Renal pelvis (tissue), 4 donors: Measurements from ENCODE around the gene ZGRF1. TPM values are rescaled to one million over a fixed set of nuclear protein-coding genes. Genes with fewer than 3 reads are reported as not detected.
"Not testable (repeated sequence)": the region's sequence is repeated elsewhere in the genome, so short reads cannot be mapped to it uniquely, and the experiment has no call there.

Experiments used
- DNase-seq: peaks from one replicate; pipeline ENCODE4 v3.0.0-alpha.2; 2013
- polyA plus RNA-seq, 3 donors: library from polyadenylated mRNA; unstranded; fragments of 120-200 nt; gene quantifications; one replicate each; pipeline ENCODE4 v1.2.1, GENCODE V29; 2013; ENCODE audit not compliant: insufficient read length in 3 of 3

ZGRF1 gene
- polyA plus RNA-seq, 3 donors: 11.4 to 16.2 (median 16.0) TPM

DNA sequence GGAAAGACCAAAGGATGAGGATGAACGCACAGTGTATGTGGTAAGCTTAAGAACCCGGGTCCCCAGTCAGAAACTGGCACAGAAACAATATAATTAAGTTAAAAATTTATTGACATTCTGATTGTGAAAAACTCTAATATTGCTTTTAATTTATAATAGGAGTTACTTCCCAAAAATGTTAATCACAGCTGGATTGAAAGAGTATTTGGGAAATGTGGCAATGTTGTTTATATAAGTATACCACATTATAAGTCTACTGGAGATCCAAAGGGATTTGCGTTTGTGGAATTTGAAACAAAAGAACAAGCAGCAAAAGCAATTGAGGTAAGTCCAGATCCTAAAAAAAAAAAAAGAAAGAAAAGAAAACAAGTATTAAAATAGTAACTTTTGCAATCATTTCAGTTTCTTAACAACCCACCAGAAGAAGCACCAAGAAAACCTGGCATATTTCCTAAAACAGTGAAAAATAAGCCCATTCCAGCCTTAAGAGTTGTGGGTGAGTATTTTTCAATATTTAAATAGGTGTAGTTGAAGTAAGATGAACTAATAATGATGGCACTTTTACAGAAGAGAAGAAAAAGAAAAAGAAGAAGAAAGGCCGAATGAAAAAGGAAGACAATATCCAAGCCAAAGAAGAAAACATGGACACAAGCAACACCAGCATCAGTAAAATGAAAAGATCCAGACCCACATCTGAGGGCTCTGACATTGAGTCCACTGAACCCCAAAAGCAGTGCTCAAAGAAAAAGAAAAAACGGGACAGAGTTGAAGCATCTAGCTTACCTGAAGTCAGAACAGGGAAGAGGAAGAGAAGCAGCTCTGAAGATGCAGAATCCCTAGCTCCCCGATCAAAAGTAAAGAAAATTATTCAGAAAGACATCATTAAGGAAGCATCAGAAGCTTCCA is 10.2 kb upstream of the ZGRF1 start:
- no peak for DNase-seq

DNA sequence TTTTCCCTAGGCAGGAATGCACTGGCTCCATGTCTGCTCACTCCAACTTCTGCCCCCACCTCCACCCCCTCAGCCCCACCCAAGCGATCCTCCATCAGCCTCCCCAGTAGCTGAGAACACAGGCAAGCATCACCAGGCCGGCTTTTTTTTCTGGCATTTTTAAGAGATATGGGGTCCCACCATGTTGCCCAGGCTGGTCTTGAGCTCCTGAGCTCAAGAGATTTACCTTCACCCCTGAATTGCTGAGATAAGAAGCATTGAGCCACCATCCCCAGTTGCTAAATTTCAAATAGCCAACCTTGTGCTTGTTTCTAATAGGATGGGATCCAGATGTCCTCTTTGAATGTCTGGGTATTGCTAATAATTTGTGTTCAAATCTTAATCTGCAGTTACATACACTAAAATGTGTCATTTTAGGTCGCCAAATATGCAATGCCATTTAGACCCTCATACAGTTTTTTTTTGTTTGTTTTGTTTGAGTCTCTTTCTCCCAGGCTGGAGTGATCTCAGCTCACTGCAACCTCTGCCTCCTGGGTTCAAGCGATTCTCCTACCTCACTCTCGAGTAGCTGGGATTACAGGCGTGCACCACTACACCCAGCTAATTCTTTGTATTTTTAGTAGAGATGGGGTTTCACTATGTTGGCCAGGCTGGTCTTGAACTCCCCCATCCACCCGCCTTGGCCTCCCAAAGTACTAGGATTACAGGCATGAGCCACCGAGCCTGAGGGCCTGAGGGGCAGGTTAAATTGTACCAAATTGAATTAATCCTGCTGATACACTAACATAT is 9.0 kb upstream of the ZGRF1 start:
- no peak for DNase-seq

DNA sequence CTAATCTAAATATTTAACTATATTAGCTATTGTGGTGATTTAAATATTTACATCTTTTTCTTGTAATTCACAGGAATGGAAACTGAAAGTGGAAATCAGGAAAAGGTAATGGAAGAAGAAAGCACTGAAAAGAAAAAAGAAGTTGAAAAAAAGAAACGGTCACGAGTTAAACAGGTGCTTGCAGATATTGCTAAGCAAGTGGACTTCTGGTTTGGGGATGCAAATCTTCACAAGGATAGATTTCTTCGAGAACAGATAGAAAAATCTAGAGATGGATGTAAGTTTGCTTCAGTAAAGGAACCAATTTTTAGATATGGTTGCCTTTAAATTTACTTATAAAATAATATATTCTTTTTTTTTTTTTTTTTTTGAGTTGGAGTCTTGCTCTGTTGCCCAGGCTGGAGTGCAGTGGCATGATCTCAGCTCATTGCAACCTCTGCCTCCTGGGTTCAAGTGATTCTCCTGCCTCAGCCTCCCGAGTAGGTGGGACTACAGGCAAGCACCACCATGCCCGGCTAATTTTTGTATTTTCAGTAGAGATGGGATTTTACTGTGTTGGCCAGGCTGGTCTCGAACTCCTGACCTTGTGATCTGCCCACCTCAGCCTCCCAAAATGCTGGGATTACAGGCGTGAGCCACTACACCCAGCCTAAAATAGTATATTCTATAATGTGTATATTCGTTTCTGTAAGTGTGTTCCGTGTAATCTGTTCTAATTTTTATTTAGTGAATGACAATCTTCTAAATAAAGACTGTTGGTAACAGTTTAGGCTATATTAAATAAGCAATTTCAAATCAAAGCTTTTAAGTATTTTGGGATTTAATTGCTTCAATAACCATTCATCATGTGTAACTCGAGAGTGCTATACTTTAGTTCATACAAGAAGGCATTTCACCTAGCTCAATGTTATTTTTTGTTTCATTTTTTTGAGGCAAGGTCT is 8.2 kb upstream of the ZGRF1 start:
- not testable (repeated sequence) for DNase-seq

DNA sequence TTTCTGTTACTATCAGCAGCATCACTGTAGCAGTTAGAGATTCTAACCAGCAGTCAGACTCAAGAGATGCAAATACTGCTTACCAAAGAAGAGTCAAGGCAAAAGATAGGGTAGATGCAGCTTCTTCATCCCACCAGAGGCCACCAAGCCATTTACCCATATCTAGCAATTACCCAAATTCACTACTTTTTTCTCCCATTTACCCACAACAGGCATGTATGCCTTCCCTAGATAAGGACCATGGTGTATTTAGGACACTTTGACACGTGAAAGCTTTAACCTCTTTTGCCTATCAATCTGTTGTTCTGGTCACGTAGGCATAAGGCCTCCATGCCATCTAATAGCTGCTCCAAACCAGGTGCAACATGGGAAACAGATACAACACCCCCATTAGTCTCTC is 5.8 kb upstream of the ZGRF1 start:
- no peak for DNase-seq

DNA sequence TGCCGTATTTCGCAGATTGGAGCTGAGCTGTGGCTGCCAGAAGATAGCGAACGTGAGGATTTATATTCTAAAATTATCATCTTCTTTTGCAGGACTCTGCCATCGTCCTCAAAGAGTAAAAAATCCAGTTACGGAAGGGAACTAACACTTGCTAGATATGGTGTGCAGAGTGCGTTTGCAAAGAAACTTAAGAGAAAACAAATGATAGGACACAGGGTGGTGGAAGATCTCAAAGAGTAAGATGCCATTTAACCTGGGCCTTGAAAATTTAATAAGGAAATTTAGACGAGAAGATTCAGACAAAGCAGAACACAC is 800 bp upstream of the ZGRF1 start:
- no peak for DNase-seq

DNA sequence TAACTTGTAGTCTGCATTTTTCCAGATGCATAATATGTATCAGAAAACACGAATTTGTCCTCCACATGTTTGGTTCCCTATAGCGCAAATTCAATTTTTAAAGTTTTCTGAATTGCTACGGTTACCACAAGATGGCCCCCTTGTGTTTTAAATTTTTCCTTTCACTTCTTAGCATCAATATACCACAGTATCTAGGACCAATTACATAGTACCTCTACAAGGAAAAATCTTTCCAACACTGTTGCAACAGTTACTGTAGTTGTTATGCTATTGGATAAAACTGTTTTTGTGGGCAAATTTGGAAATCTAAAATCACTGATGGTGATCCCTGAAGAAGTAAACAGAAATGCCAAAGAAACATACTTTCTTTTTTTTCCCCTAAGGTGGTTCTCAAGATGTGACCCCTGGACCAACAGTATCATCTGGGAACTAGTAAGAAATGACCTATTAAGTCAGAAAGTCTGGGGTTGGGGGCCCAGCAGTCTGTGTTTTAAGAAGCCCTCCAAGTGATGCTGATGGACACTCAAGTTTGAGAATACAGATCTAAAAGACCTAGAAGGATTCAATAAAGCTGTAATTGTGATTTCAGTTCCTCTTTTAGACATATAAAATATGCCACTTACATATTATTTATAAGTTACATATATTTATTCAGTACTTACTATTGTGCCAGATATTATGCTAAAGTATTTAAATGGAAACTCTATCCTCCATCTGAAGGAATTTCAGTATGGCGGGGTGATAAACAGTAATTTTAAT is 3.1 kb downstream of the ZGRF1 start:
- DNase-seq: no peak

DNA sequence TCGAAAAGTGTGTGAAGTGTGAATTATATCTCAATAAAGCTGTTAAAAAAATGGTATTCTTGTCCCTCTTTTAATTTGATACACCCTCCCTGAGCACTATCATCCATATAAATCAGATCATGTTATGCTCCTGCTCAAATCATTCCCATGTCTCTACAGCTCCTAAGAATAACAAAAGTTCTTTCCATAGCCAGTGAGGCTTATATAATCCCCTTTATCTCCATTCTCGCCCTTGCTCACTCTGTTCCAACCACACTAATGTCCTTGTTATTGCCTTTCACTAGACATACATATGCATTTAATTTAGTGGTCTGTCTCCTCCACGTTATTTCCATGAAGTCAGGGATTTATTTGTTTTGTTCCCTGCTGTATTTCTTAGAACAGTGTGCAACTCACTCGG is 10.5 kb downstream of the ZGRF1 start:
- DNase-seq: no peak

DNA sequence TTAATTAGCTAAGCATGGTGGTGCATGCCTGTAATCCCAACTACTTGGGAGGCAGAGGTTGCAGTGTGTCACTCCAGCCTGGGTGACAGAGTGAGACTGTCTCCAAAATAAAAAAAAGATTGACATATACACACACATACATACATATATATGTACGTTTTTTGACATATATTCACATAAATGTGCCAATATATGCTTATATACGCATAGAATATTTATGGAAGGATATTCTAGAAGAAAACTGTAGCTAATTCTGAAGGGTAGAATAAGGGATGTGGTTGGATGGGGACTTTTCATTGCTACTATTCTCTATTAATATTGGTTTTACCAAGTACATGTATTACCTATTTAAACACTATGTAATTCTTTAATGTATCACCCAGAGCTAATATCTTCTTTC is 19.7 kb downstream of the ZGRF1 start:
- DNase-seq: no peak

DNA sequence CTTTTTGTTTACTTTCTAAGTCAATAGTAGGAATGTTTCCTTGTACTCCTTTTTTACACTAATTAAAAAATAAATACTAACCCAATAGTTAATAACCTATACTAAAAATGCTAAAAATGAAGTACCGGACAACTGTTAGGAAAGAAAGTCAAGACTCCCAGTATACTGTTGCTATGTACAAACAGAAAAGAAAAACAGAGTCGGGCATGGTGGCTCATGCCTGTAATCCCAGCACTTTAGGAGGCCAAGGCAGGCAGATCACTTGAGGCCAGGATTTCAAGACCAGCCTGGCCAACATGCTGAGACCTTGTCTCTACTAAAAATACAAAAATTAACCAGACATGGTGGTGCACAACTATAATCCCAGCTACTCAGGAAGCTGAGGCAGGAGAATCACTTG is 23.9 kb downstream of the ZGRF1 start:
- not testable (repeated sequence) for DNase-seq

DNA sequence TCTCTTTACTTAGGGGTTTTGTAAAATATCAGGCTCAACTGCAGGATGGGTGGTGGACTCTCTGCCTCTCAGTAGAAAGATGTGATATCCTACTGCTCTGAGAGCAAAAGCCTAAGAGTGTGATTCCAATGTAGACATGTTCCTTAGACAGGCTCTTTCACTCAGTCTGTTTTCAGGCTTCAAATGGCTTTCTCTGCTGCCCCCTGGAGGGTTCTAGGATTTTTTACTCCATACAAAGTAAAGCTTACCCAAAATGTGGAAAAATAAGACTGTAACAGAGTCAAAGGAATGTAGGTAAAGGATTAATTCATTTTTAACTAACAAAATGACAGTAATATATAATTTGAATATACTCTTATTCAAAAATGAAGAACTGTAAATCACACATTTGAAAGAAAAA is 32.1 kb downstream of the ZGRF1 start:
- DNase-seq: peak; percentile 52

DNA sequence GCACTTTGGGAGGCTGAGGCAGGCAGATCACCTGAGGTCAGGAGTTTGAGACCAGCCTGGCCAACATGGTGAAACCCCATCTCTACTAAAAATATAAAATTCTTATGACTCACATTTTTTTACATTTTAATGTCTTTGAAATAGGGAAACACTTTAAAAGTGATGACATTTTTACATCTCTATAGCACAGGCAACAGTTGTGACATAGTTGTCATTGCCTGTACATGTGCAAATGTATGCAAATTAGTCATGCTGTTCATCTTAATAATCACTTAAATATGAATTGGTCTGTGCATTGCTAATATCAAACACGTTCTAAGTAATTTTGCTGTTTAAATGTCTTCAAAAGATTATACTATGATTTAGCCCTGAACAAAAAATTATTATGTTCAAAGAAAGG is 41.7 kb downstream of the ZGRF1 start:
- DNase-seq: no peak

DNA sequence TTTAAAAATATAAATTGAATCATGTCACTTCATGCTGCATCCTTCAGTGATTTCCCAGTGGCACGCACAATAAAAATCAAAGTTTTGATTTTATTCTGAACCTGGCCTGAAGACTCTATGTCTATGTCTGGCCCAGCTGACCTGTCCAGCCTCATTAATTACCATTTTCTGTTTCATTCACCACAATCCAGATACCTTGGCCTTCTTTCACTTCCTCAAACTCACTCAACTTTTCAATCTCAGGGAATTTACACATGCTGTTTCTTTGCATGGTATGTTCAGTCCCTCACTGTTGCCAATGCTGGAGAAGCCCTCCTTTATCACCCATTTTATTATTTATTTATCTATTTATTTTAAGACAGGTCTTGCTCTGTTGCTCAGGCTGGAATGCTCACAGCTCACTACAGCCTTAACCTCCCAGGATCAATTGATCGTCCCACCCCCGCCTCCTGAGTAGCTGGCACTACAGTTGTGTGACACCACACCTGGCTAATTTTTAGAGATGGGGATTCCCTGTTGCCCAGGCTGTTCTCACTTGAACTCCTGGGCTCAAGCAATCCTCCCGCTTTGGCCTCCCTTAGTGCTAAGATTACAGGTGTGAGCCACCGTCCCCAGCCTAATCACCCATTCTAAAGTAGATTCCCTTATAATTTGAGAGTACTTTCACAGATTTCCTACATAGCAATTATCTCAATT is 43.1 kb downstream of the ZGRF1 start:
- no peak for DNase-seq

DNA sequence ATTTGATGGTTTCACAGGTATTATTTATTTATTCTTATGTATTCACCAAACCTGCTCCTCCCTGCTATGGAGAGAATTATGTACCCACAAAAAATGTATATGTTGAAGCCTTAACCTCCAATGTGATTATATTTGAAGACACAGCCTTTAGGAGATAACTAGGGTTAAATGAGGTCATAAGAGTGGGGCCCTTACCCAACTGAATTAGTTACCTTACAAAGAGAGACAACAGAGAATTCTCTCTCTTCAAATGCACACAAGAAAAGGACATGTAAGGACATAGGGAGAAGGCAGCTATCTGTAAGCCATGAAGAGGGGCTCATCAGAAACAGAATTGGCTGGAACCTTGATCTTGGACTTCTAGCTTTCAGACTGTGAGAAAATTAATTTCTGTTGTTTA is 44.0 kb downstream of the ZGRF1 start:
- no peak for DNase-seq

DNA sequence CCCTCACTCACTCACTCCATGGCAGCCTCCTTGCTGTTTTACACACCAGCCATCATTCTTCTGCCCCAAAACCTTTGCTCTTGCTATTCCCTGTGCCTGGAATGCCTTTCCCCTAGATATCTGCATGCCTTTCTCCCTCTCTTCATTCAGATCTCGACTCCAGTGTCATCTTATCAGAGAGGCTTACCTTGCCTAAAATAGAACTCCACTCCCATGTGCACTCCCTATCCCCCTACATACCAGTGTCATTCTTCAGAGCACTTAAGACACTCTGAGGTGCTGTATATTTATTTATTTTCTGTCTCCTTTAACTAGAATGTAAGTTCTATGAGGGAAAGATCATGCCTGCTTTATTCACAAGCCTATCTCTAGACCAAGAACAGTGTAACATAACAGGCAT is 45.1 kb downstream of the ZGRF1 start:
- no peak for DNase-seq

DNA sequence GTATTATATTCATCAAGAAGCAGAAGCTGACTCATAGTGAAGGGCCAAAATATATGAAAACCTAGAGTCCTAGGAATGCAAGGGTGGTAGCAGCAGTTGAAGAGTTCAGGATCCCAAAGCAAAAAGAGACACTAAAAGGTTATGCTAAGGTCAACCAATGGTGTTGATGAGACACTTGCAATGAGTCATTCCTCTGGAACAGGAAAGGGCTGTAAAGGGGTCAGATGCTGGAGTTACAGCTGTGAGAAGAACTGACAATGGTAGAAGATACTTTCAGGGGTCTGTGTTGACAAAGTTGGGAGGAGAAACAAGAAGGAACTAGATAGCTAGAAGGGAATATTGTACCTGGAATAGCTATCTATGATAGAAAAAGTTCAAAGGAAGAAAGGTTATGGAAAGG is 47.5 kb downstream of the ZGRF1 start:
- DNase-seq: no peak

DNA sequence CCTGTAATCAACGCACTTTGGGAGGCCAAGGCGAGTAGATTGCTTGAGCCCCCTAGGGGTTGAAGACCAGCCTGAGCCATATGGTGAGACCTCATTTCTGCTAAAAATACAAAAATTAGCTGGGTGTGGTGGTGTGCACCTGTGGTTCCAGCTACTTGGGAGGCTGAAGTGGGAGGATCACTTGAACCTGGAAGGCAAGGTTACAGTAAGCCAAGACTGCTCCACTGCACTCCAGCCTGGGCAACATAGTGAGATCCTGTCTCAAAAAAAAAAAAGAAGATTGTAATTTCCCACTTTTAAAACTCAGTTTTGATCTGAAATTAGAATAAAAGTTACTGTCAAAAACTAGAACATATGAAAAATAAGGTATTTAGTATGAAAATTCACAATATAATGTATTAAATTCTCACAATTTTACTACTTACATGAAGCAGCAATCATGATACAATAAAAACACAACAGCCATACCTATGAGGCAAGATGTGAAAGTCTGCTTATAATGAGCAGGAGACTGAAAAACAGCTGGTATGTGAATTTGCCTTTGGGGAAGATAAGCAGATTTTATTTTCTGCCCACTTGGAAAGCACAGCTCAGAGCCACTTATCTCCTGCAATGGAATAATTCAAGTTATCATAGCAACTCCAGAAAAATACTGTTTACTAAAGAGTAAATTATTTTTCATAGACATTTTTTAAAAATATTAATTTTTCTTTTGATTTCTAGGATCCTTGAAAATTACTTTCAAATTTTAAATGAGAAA is 50.6 kb downstream of the ZGRF1 start:
- no peak for DNase-seq

DNA sequence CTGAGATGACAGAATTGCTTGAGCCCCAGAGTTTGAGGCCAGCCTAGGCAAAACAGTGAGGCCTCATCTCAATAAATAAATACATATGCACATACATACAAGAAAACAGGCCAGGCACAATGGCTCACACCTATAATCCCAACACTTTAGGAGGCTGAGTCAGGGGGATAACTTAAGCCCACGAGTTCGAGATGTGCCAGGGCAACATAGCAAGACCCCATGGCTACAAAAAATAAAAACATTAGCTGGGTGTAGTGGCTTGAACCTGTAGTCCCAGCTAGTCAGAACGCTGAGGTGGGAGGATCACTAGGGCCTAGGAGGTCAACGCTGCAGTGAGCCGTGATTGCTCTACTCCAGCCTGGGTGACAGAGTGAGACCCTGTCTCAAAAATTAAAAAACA is 69.2 kb downstream of the ZGRF1 start:
- DNase-seq: no peak

DNA sequence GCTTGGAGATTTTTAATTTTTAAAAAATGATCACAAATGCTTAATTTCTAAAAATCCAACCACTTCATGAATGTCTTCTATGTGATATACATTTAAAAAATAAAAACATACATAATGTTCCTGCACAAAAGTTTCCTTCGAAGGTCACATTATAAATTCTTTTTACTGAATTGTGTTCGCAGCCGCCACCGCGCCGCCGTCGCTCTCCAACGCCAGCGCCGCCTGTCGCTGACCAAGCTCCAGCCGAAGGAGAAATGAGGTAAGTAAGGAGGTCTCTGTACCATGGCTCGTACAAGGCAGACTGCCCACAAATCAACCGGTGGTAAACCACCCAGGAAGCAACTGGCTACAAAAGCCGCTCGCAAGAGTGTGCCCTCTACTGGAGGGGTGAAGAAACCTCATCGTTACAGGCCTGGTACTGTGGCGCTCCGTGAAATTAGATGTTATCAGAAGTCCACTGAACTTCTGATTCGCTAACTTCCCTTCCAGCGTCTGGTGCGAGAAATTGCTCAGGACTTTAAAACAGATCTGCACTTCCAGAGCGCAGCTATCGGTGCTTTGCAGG is 71.9 kb downstream of the ZGRF1 start:
- DNase-seq: no peak

DNA sequence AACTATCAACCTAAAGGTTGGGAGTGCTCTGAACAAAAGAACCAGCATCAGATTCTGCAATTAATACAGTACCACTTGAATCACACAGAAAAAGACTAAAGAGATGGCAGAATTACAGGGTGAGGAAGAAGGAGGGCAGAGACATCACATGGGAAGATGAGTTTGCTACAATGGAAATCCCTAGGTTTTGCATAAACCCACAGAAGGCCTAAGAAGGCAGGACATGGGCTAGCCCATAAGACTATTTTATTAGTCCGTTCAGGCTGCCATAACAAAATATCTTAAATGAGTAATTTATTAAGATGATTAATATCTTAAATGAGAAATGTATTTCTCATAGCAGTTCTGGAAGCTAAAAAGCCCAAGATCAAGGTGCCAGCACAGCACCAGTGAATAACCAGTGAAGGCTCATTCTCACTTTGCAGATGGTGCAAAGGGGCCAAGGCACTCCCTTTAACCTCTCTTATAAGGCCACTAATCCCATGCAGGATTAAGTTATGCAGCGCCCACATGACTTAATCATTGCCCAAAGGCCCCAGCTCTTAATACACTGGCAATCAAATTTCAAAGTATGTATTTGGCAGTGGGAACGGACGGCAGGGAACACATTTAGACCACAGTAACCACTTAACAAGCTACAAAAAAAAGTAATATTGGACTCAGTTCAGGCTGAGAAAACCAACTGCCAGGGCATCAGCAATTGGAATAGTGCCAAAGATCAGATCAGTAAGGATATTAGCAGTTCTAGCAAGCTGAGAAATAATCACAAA is 73.1 kb downstream of the ZGRF1 start:
- no peak for DNase-seq
